Measurements from ENCODE around the gene PLEKHN1. TPM values are rescaled to one million over a fixed set of nuclear protein-coding genes. Genes with fewer than 3 reads are reported as not detected.
A peak's percentile ranks its signal among the peaks of the same experiment; 100 is the strongest.
"Not testable (repeated sequence)": the region's sequence is repeated elsewhere in the genome, so short reads cannot be mapped to it uniquely, and the experiment has no call there.

PLEKHN1 gene
- polyA plus RNA-seq, 4 donors: 0.14 to 0.90 (median 0.43) TPM; not detected in 1

DNA sequence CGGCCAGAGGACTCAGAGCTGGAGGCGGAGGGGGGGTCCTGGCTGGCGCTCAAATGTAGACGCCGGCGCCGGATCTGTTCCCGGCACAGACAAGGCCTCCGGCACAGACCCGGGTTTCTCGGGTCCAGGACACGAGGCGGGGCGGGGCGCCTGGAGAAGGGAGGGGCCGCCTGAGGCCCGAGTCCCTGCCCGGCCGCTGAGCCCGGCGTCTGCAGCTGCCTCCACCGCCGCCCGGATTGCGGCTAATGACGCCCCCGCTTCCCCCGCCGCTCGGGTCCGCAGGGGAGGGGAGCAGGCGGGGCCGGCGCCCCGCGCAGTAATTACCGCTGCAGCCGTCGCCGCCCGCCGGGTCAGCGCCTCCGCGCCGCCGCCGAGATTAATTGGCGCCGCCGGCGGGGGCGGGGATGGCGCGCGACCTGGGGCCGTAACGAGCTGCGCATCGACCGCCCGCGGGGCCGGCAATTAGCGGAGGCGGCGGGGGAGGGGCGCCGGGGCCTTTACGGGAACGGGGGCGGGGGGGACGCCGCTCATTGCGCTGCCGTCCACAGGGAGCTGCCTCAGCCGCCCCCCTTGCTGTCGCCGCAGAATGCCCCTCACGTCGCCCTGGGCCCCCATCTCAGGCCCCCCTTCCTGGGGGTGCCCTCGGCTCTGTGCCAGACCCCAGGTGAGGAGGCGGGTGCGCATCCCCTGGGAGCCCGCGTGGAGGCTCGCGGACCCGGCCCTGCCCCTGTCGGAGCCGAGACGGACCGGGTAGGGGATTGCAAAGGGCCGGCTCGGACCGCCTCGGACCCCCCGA, 24.5 kb upstream of the PLEKHN1 start:
- DNase-seq (ENCODE audit: low read depth in 4 of 4, low spot score in 3 of 4): peak in 2 of 4 donors; percentile 68 to 72

DNA sequence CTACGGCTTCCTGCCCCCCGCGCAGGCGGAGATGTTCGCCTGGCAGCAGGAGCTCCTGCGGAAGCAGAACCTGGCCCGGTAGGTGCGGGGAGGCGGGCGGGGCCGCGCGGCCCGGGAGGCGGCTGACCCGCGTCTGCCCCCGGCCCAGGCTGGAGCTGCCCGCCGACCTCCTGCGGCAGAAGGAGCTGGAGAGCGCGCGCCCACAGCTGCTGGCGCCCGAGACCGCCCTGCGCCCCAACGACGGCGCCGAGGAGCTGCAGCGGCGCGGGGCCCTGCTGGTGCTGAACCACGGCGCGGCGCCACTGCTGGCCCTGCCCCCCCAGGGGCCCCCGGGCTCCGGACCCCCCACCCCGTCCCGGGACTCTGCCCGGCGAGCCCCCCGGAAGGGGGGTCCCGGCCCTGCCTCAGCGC, 23.9 kb upstream of the PLEKHN1 start:
- no peak for DNase-seq (ENCODE audit: low read depth in 4 of 4, low spot score in 3 of 4)

GRCh38 chr1:942864-943533, 23.3 kb upstream of the PLEKHN1 start:
- no peak for DNase-seq (ENCODE audit: low read depth in 4 of 4, low spot score in 3 of 4)

DNA sequence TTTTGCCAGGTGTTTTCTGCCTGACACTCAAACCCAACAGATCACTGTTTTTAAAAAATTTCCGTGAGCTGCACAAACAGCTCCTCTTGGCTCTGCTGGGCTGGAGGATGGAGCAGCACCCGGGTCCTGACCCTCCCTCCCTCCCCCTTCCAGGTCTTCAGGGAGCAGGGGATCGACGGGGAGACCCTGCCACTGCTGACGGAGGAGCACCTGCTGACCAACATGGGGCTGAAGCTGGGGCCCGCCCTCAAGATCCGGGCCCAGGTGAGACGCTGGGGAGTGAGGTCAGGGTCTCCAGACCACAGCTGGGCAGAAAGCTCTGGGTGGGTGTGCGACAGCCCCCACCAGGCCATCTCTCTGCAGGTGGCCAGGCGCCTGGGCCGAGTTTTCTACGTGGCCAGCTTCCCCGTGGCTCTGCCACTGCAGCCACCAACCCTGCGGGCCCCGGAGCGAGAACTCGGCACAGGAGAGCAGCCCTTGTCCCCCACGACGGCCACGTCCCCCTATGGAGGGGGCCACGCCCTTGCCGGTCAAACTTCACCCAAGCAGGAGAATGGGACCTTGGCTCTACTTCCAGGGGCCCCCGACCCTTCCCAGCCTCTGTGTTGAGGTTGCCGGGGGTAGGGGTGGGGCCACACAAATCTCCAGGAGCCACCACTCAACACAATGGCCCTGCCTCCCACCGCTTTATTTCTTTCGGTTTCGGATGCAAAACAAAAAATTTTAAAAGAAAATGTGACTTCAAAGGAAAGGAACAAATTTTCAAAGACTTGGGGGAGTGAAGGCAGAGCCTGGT, 22.5 kb upstream of the PLEKHN1 start:
- DNase-seq (ENCODE audit: low read depth in 4 of 4, low spot score in 3 of 4): no peak

DNA sequence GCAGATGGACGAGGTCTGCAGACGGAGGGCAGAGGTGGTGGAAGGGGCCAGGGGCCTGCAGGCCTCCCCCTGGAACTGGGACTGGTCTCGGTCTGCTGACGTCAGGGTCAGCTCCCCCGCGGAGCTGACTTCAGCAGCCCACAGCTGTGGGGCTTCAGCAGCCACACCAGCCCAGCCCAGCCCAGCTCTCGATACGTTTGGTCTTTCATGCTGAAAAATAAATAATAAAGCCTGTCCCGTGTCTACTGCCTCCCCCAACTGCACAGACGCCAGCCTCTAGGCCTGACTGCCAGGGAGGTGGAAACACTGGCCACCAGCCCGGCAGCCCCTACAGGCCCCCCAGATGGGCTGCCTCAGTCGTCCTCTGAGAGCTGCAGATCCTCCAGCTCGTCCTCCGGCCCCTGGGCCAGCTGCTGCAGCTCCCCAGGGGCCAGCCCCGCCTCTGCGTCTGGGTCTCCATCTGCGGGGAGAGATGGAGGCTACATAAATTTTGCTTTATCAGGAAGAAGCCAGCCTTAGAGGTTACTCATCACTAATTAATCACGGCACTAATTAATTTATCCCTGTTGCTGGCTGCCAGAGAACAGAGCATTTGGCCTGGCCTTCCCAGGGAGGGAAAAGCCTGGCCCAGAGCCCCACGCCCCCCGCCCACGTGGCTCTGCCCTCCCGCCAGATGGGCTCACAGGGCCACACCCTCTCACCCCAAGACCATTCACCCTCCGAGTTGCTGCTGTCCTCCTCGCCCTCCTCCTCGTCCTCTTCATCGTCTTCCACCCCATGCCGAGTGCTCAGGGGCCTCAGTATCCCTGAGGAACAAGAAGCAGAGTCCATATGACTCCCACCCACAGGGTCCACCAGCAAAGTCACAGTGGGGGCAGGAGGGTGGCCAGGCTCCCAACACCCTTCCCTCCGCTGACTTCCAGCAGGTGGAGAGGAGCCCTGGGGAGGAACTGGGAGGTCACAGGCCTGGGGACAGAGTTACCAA, 21.6 kb upstream of the PLEKHN1 start:
- peak in 3 of 4 donors; percentile 74 to 83 (median 80) for DNase-seq (ENCODE audit: low read depth in 4 of 4, low spot score in 3 of 4)

GRCh38 chr1:945688-946556, 20.4 kb upstream of the PLEKHN1 start:
- no peak for DNase-seq (ENCODE audit: low read depth in 4 of 4, low spot score in 3 of 4)

DNA sequence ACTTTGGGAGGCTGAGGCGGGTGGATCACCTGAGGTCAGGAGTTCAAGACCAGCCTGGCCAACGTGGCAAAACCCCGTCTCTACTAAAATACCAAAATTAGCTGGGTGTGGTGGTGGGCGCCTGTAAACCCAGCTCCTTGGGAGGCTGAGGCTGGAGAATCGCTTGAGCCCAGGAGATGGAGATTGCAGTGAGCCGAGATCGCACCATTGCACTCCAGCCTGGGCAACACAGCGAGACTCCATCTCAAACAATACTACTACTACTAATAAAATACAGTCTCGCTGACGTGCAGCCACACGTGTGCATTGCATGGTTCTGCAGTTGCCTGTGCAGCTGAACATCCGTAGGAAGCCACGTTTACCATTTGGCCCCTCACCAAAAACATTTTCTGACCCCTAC, 19.5 kb upstream of the PLEKHN1 start:
- DNase-seq (ENCODE audit: low read depth in 4 of 4, low spot score in 3 of 4): not testable (repeated sequence)

- DNase-seq (ENCODE audit: low read depth in 4 of 4, low spot score in 3 of 4): no peak
These were observed 18.3 kb upstream of the PLEKHN1 start for GRCh38 chr1:947958-948357.

GRCh38 chr1:950268-950667, 16.0 kb upstream of the PLEKHN1 start:
- DNase-seq (ENCODE audit: low read depth in 4 of 4, low spot score in 3 of 4): no peak

DNA sequence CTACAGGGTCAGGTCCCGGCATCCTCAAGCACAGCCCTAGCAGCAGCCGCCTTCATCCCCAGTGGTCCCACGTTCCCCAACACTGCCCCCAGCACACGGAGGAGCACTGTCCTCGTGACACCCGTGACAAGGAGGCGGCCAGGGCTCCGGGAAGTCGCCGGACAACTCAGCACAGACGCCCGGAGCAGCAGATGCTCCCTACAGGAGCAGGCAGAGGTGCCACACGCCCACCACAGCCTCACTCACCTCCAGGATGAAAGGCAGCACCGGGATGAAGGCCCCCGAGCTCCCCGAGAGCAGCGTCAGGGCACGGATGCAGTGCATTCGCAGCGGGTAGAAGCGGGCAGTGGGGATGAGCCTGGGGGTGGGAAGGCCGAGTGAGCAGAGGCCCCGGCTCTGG, 15.4 kb upstream of the PLEKHN1 start:
- DNase-seq (ENCODE audit: low read depth in 4 of 4, low spot score in 3 of 4): no peak

- DNase-seq (ENCODE audit: low read depth in 4 of 4, low spot score in 3 of 4): no peak
These were observed 14.9 kb upstream of the PLEKHN1 start for GRCh38 chr1:951364-951763.

DNA sequence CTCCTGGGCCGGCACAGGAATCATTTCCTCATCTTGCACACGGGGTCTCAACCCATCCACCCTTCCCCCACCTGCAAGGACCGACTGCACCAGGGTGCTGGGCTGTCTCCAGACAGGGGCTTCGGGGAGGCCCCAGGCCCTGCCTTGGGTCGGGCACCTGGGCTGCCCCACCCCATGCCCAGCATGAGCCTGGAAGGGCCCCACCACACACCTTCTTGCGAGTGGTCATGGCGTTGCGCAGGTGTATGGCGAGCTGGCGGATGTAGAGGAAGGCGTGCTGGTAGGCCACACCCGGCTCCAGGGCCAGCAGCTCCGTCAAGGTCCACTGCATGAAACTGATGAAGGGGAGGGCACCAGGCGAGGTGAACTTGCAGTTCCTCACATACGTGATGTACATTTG, 14.1 kb upstream of the PLEKHN1 start:
- DNase-seq (ENCODE audit: low read depth in 4 of 4, low spot score in 3 of 4): no peak

- no peak for DNase-seq (ENCODE audit: low read depth in 4 of 4, low spot score in 3 of 4)
These were observed 13.7 kb upstream of the PLEKHN1 start for GRCh38 chr1:952603-953002.

- no peak for DNase-seq (ENCODE audit: low read depth in 4 of 4, low spot score in 3 of 4)
These were observed 12.6 kb upstream of the PLEKHN1 start for GRCh38 chr1:953524-954320.

GRCh38 chr1:954927-955326, 11.4 kb upstream of the PLEKHN1 start:
- no peak for DNase-seq (ENCODE audit: low read depth in 4 of 4, low spot score in 3 of 4)

DNA sequence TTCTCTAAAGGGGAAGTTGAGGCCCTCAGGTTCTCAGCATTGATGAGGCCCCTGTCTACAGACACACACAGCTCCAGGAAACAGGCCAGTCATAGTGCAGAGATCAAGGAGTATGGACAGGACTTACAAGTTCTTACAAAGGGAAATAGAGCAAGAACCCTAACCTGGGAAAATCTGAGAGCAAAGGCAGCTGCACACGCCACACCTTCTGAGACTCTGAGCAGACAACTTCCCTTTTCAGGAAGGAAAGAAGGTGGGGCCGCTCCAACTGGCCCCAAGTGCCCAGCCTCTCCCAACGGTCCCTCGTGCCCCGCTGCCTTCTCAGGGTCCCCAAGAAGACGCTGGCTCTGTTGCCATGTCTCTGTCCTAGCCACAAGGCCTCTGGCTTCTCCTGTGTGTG, 10.8 kb upstream of the PLEKHN1 start:
- DNase-seq (ENCODE audit: low read depth in 4 of 4, low spot score in 3 of 4): no peak

DNA sequence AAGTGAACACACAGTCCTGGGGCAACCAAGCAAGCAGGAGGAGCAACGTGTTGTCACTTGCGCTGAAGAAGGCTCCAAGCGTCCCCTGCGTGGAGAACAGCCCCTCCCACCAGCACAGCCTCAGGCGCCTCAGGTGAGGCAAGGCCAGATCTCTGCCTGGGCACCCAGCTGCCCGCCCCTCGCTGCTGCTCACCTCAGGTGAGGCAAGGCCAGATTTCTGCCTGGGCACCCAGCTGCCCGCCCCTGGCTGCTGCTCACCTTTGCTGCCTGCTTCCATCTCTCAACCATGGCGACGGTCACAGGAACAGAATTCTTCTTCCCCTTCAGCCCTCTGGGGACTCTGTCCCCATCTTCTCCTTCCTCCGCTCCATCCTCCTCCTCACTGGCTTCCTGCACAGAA, 9.6 kb upstream of the PLEKHN1 start:
- no peak for DNase-seq (ENCODE audit: low read depth in 4 of 4, low spot score in 3 of 4)
